ENCODE results near the gene ATP6V0E2. TPM values are rescaled to one million over a fixed set of nuclear protein-coding genes. Genes with fewer than 3 reads are reported as not detected.

Gene ATP6V0E2
- polyA plus RNA-seq, 6 donors from 2014 or later, result 30.3 to 58.2 (median 44.3) TPM

DNA sequence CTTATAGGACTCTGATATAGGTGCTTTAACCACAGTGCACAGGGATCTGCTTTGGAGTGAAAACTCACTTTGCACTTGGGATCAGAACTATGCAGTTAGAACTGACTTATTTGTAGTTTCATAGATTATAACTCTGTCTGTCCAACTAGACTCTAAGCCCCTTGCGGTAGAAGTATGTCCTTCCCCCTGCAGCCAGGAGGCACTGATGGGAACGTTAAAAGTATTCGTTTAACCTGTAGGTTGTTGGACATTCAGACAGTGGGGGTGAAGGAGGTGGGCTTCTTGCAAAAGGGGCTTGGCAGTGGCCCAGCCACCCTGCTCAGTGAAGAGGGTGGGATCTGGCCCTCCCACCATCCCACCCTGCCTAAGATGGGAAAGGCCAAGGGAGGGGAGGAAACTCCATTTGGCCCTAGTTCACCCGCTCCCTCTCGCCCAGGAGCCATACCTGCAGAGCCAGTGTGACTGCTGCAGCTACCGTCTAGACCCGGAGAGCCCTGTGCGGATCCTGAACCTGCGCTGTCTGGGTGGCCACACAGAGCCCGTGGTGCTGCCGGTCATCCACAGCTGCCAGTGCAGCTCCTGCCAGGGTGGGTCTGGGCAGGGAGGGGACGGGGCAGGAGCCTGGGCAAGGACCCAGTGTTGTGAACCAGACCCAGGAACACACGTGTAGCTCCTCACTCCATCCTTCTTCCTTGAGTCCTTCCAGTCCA lies 41.3 kb upstream of the ATP6V0E2 start:
- Mint-ChIP-seq H3K4me1 (peaks cover under 1% of the 10 kb centered on the region in 3 donors), H3K36me3 (no peaks in the 10 kb centered on the region), H3K27me3 (peaks cover 14 to 60% (median 57%) of the 10 kb centered on the region in 3 donors), H3K9me3 (no peaks in the 10 kb centered on the region), H3K4me3 (no peak overlapping the region), H3K27ac (no peak overlapping the region)
- DNase-seq (no peak), ATAC-seq (ENCODE audit: low read depth in 2 of 2) (no peak)

DNA sequence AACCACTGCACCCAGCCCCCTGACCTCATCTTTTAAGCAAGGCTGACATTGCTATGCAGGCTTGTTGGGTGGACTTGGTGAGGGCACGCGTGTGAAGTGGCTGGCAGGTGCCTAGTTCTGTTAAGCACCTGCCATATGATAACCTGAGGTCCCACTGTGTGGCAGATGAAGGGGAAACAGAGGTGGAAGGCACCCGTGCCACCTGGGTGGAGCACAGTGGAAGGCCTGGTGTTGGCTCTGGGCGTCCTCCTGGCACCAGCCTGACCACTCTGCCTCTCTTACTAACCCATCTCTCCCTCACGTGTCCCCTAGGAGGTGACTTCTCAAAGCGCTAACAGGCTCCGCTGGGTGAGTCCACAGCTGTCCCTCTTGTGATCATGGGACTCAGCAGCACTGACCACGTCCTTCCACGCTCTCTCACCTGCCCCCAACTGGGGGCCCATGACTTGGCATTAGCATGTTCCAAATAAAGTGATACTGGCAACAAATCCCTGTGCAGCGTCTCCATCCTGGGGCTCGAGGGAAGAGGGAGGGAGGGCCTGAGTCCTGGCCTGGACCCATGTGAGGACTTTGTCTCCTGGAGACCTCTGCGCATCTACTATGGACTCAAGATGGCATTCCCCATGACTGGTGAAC lies 40.2 kb upstream of the ATP6V0E2 start:
- peaks cover 14 to 55% (median 49%) of the 10 kb centered on the region in 3 donors for H3K27me3 Mint-ChIP-seq
- no peak for ATAC-seq (ENCODE audit: low read depth in 2 of 2)
- H3K36me3 Mint-ChIP-seq, result no peaks in the 10 kb centered on the region
- DNase-seq, result no peak
- peak overlapping the region in 1 of 8 donors; percentile 4 for H3K4me3 Mint-ChIP-seq
- H3K4me1 Mint-ChIP-seq, result peaks cover 9 to 10% (median 10%) of the 10 kb centered on the region in 3 donors
- H3K27ac Mint-ChIP-seq, result peak overlapping the region in 1 of 6 donors; percentile 26
- no peaks in the 10 kb centered on the region for H3K9me3 Mint-ChIP-seq

DNA sequence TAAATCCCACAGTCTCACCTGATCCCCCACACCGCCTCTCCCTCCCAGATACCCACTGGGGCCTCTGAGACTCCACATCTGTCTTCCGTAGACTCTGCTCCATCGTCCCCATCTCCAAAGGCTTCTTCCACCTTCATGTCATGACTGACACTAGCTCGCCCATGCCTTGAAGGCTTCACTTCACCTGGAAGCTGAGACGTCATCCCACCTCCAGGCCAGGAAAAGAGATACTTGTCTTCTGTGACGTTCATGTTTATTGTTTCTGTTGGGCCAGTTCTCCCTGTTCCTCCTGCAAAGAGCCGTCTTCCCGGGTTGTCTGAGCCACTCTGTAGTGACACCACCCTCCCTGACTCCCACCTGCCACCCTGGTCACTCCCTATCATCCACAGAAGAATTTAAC lies 39.2 kb upstream of the ATP6V0E2 start:
- Mint-ChIP-seq H3K9me3 (no peaks in the 10 kb centered on the region), H3K27me3 (peaks cover 14 to 50% (median 49%) of the 10 kb centered on the region in 3 donors), H3K27ac (no peak overlapping the region), H3K36me3 (no peaks in the 10 kb centered on the region), H3K4me3 (peak overlapping the region in 1 of 8 donors; percentile 4), H3K4me1 (peaks cover 14 to 20% (median 18%) of the 10 kb centered on the region in 3 donors)
- DNase-seq, result no peak
- no peak for ATAC-seq (ENCODE audit: low read depth in 2 of 2)

DNA sequence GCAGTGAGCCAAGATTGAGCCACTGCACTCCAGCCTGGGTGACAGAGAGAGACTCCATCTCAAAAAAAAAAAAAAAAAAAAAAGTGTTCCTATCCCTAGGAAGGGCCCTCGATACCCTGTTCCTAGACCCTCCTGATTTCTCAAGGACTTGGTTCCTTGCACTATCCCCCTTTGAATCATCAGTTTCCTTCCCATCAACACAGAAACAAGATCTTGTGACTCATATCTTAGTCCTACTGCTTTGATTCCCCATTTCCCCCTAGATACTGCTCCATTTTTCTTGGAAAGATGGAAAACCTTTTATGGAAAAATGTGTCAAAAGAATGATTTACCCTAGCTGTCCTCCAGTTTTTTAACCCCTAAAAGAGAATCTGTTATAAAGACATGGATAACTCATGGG lies 37.3 kb upstream of the ATP6V0E2 start:
- peaks cover 14 to 30% (median 22%) of the 10 kb centered on the region in 3 donors for H3K4me1 Mint-ChIP-seq
- DNase-seq (no peak), ATAC-seq (ENCODE audit: low read depth in 2 of 2) (no peak)
- no peaks in the 10 kb centered on the region for H3K9me3 Mint-ChIP-seq
- peak overlapping the region in 1 of 8 donors; percentile 37 for H3K4me3 Mint-ChIP-seq
- no peaks in the 10 kb centered on the region for H3K36me3 Mint-ChIP-seq
- H3K27ac Mint-ChIP-seq, result no peak overlapping the region
- H3K27me3 Mint-ChIP-seq, result peaks cover 14 to 37% (median 34%) of the 10 kb centered on the region in 3 donors

DNA sequence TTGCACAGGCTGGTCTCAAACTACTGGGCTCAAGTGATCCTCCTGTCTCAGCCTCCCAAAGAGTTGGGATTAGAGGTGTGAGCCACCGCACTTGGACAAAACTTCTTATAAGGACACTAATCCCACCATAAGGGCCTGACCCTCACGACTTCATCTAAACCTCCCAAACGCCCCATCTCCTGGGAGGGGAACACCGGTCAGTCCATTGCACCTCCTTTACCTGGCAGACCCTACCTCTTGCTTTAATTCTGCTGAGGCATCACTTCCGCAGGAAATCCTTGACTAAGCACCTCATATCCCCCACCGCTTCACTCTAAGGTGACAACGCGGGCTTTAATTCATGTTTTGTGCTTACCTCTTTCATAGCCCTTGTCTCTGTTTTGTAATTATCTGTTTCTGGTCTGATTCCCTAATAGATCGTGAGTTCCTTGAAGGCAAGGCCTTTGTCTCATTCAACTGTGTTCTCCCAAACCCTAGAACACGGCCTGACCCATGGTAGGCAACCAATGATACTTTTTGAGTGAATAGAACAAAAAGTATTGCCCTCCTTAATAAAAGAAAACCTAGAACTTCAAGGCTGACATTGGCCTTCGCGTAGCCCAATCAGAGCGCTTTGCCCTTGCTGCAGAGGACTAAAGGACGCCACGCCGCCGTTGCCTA lies 36.1 kb upstream of the ATP6V0E2 start:
- no peak for ATAC-seq (ENCODE audit: low read depth in 2 of 2)
- DNase-seq, result no peak
- peak overlapping the region; percentile 73 to 94 (median 87) for H3K27ac Mint-ChIP-seq
- peaks cover 18 to 38% (median 24%) of the 10 kb centered on the region in 3 donors for H3K4me1 Mint-ChIP-seq
- H3K4me3 Mint-ChIP-seq, result peak overlapping the region; percentile 85 to 96 (median 93)
- H3K9me3 Mint-ChIP-seq, result no peaks in the 10 kb centered on the region
- H3K36me3 Mint-ChIP-seq, result no peaks in the 10 kb centered on the region
- peaks cover 10 to 26% (median 25%) of the 10 kb centered on the region in 3 donors for H3K27me3 Mint-ChIP-seq

DNA sequence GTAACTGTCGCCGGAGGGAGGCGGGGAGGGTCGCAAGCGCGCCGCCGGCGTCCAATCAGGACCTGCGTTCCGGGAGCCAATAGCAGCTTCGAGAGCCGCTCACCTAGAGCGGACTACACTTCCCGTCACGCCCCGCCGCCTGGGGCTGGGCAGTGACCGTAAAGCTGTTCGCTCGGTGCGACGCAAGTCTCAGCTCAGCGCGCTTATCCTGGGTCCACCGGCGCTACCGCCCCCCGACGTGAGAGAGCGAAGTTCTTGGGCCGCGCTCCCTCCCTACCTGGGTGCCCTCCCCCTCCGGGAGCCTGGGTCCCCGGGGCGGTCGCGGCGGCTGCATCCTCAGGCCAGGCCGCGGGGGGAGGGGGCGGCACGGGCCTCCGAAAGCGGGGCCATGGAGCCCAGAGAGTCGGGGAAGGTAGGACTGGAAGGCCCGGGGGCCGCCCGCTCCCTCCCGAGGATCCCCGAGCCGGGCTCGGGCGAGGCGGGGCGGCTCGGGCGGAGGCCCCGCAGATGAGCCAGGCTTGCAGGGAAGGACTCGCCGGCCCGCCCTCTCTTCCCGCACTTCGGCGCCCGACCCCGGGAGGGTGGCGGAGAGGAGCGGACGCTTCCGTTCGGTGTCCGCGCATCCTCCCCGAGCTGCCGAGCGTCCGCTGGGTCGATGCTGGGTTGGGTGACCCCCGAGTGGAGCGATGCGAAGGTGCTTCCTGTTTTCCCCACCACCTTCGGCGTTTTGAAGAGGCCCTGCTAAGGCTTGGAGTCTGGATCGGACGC lies 35.4 kb upstream of the ATP6V0E2 start, which contains the start of gene ZNF862:
Gene ZNF862 (plus strand): TSS at position 152 of the 768 bp plus-strand sequence. CDS start 237 bp downstream, at position 389.
- DNase-seq, result peak; percentile 94
- no peaks in the 10 kb centered on the region for H3K36me3 Mint-ChIP-seq
- H3K4me3 Mint-ChIP-seq, result peak within 1 kb of the TSS; percentile 85 to 96 (median 93)
- H3K4me1 Mint-ChIP-seq, result peaks cover 18 to 38% (median 24%) of the 10 kb centered on the region in 3 donors
- H3K27ac Mint-ChIP-seq, result peak within 1 kb of the TSS; percentile 73 to 94 (median 90)
- H3K9me3 Mint-ChIP-seq, result no peaks in the 10 kb centered on the region
- peaks cover 10 to 19% (median 19%) of the 10 kb centered on the region in 3 donors for H3K27me3 Mint-ChIP-seq
- peak; percentile 95 to 97 for ATAC-seq (ENCODE audit: low read depth in 2 of 2)

DNA sequence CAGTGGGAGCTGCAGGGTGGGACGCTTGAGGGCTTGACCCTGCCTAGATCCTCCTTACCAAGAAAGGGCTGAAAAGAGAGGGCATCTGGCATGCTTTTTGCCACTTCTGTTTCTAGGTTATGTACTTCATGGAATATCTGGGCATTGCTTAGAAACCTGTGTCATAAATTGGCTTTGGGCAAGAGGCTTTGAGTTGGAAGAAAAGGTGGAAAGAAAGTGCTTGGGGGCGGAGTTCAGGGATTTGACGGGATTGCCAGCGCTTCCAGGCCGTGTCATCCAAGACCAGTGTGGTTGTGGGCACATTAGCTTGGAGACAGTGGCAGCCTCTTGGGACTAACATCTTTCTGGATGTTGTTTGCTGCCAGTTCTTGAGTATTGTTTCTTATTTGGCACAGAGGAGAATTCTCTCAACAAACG lies 34.8 kb upstream of the ATP6V0E2 start:
- peaks cover 10 to 14% (median 13%) of the 10 kb centered on the region in 3 donors for H3K27me3 Mint-ChIP-seq
- no peak for DNase-seq
- H3K27ac Mint-ChIP-seq, result peak overlapping the region in 4 of 6 donors; percentile 27 to 82 (median 65)

DNA sequence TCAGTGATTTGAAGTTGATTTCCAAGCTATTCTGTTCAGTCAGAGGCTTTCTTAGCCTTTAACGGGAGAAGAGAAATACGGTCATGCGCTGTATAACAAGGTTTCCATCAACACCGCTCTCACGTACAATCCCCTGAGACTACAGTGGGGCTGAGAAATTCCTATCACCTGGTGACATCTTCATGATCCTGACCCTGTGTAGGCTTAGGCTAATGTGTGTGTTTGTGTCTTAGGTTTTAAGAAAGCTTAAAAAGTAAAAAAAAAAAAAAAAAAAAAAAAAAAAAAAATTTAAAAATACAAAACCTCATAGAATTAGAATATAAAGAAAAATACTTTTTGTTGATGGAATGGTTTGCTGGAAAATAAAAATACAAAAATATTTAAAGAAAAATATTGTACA lies 33.8 kb upstream of the ATP6V0E2 start:
- ATAC-seq (ENCODE audit: low read depth in 2 of 2), result no peak
- no peaks in the 10 kb centered on the region for H3K9me3 Mint-ChIP-seq
- peaks cover 22 to 38% (median 24%) of the 10 kb centered on the region in 3 donors for H3K4me1 Mint-ChIP-seq
- H3K4me3 Mint-ChIP-seq, result peak overlapping the region in 6 of 8 donors; percentile 2 to 95 (median 86)
- DNase-seq, result no peak
- no peaks in the 10 kb centered on the region for H3K36me3 Mint-ChIP-seq
- peak overlapping the region in 1 of 6 donors; percentile 39 for H3K27ac Mint-ChIP-seq
- peaks cover 4 to 8% (median 5%) of the 10 kb centered on the region in 3 donors for H3K27me3 Mint-ChIP-seq

More for the DNA sequence above, 34.8 kb upstream of the ATP6V0E2 start:
- Mint-ChIP-seq H3K9me3 (no peaks in the 10 kb centered on the region), H3K36me3 (no peaks in the 10 kb centered on the region), H3K4me3 (peak overlapping the region; percentile 85 to 95 (median 91)), H3K4me1 (peaks cover 19 to 38% (median 24%) of the 10 kb centered on the region in 3 donors)
- no peak for ATAC-seq (ENCODE audit: low read depth in 2 of 2)

DNA sequence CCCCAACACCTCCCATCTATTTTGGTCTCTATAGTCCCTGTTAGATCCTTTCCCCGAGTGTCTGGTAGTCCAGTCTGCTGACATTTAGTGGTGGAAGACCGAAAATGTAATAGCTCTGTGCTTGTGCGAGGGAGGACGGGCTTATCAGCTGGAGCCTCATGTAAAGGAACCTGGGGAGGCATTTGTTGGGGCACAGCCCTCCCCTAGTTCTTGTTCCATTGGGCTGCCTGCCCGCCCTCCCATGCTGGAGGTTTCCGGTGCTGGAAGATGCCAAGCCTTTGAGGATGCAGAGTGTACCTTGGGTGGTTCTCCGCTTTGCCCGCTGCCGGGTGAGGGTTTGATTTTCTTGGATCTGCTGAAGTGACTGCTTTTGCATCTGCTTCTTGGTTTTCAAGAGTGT lies 30.2 kb upstream of the ATP6V0E2 start:
- Mint-ChIP-seq H3K9me3 (no peaks in the 10 kb centered on the region), H3K36me3 (peaks cover 0 to 10% of the 10 kb centered on the region in 2 donors), H3K4me1 (peaks cover 30 to 39% (median 31%) of the 10 kb centered on the region in 3 donors), H3K4me3 (no peak overlapping the region), H3K27me3 (no peaks in the 10 kb centered on the region), H3K27ac (no peak overlapping the region)
- ATAC-seq (ENCODE audit: low read depth in 2 of 2) (no peak), DNase-seq (no peak)

DNA sequence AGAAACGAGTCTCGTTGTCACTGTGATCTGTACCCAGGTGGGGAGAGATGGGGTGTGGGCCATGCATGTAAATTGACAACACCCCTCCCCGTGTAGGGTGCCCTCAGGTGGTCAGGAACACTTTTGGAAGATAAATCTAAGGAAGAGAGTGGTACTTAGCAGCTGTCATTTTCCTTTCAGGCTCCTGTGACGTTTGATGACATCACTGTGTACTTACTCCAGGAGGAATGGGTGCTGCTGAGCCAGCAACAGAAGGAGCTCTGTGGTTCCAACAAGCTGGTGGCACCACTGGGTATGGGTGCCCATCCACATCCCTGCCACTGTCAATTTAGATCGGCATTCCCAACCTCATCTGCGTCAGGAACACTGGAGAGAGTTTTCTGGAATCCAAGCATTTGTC lies 29.3 kb upstream of the ATP6V0E2 start:
- Mint-ChIP-seq H3K4me3 (no peak overlapping the region), H3K36me3 (peaks cover 0 to 10% of the 10 kb centered on the region in 2 donors), H3K4me1 (peaks cover 24 to 31% (median 26%) of the 10 kb centered on the region in 3 donors), H3K9me3 (no peaks in the 10 kb centered on the region), H3K27ac (no peak overlapping the region), H3K27me3 (no peaks in the 10 kb centered on the region)
- DNase-seq (no peak), ATAC-seq (ENCODE audit: low read depth in 2 of 2) (no peak)

DNA sequence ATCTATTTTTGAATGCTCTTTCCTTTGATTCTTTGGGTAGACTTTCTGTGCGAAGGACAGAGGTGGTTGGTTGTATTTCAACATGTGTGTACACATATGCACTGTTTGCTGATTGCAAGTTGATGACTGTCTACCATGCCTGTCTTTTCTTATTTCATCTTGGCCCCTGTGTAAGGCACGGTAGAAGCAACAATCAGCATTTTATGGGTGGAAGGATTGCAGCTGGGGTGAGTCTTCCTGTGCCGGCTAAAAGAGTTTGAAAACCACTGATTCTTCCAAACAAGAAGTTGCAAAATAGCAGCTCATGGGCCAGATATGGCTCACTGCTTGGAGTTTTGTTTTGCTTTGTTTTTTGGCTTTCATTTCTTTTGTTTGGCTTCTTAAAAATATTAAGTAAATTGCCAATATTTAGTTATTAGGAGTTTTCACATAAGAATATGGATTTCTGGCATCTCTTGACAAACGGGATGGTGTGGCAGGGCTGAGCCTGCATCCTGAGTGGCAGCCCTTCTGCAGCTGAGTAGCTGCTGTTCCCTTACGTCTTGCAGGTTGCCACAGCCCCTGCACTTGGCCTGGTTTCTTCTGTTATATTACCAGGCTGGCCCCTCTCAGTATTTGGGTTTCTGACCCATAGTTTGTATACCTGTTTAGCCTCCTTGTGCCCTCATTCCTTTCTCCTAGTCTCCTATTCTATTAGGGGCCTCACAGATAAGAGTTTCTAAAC lies 28.4 kb upstream of the ATP6V0E2 start:
- H3K36me3 Mint-ChIP-seq, result peaks cover 0 to 10% of the 10 kb centered on the region in 2 donors
- ATAC-seq (ENCODE audit: low read depth in 2 of 2) (no peak), DNase-seq (no peak)
- peak overlapping the region in 1 of 6 donors; percentile 33 for H3K27ac Mint-ChIP-seq
- H3K4me1 Mint-ChIP-seq, result peaks cover 20 to 26% (median 25%) of the 10 kb centered on the region in 3 donors
- H3K27me3 Mint-ChIP-seq, result no peaks in the 10 kb centered on the region
- H3K9me3 Mint-ChIP-seq, result no peaks in the 10 kb centered on the region
- no peak overlapping the region for H3K4me3 Mint-ChIP-seq

DNA sequence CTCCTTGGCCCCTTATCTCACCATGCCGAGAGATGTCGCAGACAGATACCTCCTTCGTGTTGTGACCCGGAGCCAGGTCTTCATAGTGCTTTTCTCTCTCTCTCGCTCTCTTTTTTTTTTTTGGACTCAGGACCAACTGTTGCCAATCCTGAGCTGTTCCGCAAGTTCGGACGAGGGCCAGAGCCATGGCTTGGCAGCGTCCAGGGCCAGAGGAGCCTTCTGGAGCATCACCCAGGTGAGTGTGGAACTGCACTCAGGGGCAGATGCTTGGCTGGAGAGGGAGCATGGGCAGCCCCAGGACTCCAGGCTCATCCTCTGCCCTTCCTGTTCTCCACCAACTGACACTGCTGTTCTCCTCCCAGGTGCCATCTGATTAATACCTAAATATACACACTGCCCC lies 27.7 kb upstream of the ATP6V0E2 start:
- Mint-ChIP-seq H3K27ac (peak overlapping the region in 3 of 6 donors; percentile 33 to 42 (median 38)), H3K4me1 (peaks cover 18 to 26% (median 21%) of the 10 kb centered on the region in 3 donors)

More for the DNA sequence above, 27.7 kb upstream of the ATP6V0E2 start:
- no peak for ATAC-seq (ENCODE audit: low read depth in 2 of 2)
- Mint-ChIP-seq H3K9me3 (no peaks in the 10 kb centered on the region), H3K27me3 (no peaks in the 10 kb centered on the region), H3K4me3 (no peak overlapping the region), H3K36me3 (peaks cover 0 to 10% of the 10 kb centered on the region in 2 donors)
- DNase-seq, result no peak
